GM18951 (cell line): ENCODE measurements around the gene ATXN7.

ENCODE experiments used
- POLR2A ChIP-seq: IDR thresholded peaks from 4 replicates; pipeline ENCODE4 v1.6.1; 2011; ENCODE audit warnings: mild to moderate bottlenecking; ENCODE audit not compliant: insufficient read length, insufficient read depth; ENCODE audit errors: extremely low read depth
- in situ Hi-C: fragments of 300-500 bp; cut with MboI; formaldehyde crosslinking; loops from one replicate; pipeline ENCODE4 v1.12.0; 2022; ENCODE audit warnings: low sequenced_read_pairs, mixed read lengths, inconsistent platforms; ENCODE audit not compliant: unreplicated experiment

The ATXN7 gene

DNA sequence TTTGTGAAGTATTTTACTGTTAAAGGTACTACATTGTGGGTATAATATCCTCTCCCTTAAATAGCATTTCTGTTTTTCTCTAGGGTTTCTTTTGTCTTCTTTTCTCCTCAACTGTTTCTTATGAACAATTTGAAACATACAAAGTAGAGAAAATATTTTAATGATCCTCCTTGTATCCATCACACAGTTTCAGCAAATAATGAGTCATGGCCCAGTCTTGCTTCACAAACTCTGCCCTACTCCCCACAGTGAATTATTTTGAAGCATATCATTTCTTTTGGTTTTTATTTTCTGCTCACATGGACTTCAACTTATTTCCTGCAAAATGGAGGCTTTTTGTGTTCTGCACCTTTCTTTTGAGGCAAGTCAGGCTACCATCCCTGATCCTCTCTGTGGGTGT is 54.7 kb downstream of the ATXN7 start:
- in situ Hi-C loops, result no loop called here
- TF ChIP-seq POLR2A, result no peak

DNA sequence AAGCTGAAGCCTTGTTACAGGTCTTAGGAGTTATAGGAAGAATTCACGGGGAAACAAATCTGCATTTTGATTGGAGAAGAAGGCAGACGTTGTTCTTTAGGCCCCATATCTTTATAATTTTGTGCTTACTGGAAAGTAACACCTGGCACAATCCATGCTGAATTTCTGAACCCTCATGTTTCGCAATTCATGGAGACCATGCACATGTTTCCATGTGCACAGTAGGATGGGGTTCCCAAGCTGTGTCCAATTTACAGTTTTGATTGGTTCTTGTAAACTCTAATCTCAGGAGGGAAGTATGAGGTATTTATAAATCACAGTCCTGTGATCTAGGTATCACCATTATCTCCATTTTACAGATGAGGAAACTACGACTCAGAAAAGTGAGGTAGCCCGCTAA is 56.3 kb downstream of the ATXN7 start:
- in situ Hi-C loops, result no loop called here
- no peak for TF ChIP-seq POLR2A

DNA sequence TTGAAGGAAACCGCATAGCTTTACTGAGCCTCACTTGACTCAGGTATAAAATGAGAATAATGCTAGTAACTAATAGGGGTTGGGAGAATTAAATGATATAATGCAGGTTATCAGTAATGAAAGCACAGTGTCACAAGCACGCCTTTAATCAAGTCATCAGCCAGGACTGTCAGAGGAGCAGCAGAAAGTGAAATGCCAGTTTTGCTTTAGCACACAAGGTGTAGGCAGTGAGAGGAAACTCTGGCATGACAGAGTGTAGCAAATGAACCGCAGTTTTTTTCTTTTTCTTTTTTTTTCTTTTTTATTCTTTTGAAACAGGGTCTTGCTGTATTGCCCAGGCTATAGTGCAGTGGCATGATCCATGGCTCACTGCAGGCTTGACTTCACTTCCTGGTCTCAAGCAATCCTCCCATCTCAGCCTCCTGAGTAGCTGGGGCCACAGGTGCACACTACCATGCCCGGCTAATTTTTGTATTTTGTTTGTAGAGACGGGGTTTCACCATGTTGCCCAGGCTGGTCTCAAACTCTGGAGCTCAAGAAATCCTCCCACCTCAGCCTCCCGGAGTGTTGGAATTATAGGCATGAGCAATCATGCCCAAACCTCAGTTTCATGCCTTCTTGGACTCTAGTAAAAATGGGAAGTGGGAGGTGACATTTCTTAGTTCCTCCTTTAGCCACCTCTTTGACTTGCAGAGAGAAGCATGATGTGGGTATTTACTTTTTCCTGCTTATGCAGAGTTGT is 58.2 kb downstream of the ATXN7 start:
- no peak for TF ChIP-seq POLR2A
- in situ Hi-C loops, result no loop called here

DNA sequence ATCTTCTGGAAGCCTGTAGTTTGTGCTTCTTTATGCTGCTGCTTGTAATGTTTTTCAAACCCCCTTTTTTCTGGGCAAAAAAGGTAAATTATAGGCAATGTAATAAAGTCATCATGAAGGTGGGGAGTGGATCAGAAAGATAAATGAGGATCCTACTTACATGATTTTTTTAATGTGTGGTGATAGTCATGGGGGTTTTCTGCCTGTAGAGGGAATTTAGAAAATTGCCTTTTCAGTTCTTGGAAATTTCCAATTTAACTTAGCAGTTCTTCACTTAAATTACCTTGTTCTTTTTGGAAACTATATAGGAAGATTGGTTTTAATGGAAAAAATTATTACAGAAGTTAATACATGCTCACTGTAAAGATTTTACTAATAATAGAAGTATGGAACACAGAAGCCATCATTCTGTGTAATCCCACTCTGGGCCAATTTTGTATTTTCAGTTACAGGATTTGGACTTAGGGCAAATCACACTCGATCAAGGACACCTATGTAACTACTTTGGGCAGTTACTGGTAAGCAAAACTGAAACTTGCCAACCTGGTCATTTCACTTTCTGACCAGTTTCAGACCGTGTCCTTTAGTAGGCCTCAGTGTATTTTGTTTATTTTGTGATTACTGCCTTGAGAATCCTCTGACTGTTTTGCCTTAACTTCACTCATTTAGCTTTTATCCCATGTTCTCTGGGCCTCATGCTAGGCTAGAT is 59.0 kb downstream of the ATXN7 start:
- in situ Hi-C loops, result no loop called here
- TF ChIP-seq POLR2A, result no peak

DNA sequence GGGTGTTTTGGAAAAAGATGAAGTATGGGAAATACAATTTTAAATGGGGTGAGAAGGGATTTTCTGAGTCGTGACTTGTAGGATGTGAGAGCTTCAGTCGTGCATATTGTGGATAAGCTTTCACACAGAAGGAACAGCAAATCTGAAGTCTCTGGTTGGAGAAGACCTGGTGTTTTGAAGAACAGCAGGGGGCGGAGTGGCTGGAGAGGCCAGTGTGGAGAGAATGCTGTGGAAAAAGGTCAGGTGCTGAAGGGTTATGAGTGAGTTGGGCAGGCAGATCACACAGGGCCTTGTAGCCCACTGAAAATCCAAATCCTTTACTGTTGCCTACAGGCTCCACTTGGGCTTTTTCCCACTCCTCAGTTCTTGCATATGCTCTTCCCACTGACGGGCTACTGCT is 62.6 kb downstream of the ATXN7 start:
- in situ Hi-C loops, result no loop called here
- TF ChIP-seq POLR2A, result no peak

DNA sequence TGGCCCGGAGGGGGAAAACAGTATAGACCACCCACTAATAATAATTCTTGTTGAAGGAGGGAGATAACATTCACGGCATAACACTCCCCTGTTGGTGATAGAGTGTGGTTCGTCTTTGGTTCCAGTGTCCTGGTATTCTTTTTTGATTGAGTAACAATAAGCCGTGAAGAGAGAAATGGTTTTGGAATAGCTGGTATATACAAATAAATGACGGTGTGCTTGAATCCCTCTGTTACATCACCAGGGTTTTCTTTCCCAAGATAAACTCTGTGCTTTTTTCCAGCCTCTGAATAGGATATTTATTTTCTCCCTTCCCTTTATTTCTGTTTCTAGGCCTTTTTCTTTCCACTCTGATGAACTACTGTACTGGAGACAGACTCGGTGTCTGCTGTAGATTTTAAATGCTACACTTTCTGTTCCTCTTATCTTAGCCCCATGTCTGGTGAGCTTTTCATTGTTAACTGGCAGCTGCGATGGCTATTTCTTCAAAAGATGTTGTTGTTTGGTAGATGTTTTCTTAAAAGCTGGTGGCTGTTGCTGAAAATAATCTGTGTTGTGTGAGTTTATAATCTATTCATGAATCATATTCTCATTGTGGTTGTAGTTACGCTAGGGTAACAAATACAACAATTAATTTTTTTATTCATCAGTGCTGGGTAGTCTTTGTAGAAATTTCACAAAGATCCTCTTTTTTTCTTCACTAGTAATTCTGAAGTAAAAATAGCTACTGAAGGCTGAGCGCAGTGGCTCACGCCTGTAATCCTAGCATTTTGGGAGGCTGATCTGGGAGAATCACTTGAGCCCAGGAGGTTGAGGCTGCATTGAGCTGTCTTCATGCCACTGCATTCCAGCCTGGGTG is 64.0 kb downstream of the ATXN7 start:
- TF ChIP-seq POLR2A, result no peak
- in situ Hi-C loops, result no loop called here

DNA sequence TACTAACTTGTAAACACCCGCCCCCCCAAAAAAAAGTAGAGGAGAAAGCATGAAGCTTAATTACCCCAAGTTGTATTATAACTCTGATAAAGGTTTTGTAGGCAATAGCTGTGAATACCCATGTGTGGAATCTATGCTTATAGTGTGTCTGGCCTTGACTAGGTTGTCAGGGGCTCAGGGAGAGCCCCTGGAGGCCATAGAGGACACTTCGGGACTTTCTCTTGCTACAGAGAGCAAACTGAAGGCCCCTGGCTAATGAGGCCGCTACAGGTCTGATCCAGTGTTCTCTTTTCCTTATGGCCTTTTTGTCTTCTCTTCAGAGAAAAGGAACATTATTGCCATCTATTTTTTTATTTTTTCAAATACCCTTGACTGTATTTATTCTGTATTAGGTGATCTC is 67.6 kb downstream of the ATXN7 start:
- in situ Hi-C loops, result no loop called here
- no peak for TF ChIP-seq POLR2A

DNA sequence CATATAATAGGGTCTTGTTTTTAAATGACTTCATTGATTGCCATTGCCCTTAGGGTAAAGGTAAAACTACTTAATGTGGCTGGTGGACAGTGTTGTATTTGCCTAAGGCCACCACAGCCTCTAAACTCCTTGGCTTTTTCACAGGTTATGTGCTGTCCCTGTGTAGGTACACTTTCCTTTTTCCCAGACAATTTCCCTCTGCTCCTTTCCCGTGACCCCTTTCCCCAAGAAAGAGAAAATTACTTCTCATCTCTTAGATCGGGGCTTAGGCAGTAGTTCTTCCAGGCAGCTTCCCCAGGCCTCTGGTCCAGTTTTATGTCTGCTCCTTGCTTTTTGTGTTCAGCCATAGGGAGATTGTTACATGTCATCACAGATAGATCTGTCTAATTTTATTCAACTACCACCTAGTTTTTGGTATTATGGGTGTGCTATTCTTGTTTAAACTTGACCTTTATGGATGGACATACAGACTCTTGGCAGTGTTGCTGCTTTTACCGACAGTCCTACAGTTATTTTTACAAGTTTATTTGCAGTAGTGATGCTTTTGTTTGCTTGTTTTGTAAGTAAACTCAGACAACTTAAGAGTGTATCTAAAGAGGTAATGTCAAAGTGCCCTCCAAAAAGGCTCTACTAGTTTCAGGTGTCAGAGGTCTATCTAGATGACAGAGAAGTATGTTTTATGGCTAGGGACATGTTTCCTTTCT is 69.0 kb downstream of the ATXN7 start:
- in situ Hi-C loops, result no loop called here
- no peak for TF ChIP-seq POLR2A

DNA sequence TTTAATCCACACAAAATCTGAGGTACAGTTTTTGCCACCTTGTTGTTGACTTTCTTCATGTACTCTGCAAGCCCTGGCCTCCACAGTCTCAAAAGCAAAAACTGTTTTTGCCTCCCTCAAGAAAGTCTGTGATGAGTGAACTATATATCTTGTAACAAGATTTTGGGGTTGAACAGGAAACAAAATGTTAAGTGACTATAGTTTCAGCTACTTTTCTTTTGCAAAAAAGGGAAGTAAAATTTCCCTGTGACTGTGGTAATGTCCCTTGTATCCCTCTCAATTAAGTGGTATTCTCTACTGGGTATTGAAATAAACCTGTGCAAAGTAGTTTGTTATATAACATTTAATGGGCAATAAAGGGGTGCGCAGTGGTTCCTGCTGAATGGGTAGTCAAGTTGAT is 69.8 kb downstream of the ATXN7 start:
- in situ Hi-C loops, result no loop called here
- TF ChIP-seq POLR2A, result no peak

DNA sequence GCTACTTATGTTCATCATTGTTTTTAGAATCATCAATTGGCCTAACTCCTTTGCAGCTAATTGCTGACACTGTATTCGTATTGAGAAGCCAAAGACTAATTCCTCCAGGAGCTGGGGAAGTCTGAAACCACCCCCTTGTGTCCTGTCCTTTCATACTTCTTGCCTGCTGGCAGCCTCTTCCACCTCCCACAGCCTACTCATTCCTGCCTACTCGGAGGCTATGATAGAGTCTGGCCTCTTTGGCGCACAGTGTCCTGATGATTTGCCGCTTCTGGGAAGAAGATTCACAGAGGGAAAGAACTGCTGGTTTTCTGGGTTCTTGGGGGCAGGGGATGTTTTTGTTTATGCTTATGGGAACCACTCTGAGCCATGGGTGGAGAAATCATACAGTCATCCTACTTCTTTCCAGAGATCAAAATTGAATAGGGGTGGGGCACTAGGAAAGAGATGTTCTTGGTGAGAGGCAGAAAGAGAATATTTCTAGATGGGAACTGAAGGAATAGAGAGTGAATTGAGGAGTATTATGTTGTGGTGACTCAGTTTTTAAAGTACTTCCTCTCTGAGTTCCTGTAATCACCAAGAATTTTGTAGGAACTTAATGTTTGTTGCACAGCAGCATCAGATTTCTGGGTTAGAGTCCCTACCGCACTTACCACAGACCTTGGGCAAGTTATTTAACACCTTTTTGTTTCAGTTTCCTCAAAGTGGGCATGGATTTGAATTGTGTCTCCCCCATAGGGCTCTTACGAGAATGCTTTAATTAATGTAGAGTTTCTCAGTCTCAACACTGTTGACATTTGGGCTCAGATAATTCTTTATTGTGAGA is 70.6 kb downstream of the ATXN7 start:
- TF ChIP-seq POLR2A, result no peak
- in situ Hi-C loops, result no loop called here

DNA sequence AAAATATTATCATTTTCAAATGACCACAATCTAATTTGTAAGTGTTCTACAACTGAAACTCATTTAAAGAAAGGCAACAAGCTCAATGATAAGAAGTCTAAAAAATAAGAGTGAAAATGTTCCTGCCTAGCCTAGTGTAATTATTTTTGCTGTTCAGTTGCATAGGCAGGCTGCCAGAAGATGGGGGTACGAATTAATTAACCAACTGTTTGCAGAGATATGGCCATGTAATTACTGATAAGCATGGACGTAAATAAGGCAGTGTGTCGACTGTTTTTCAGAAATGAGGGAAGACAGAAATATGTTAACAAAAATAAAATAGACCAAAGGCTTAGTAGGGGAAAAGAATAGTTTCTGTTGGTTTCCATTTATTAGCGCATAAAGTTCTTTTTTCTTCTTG is 73.3 kb downstream of the ATXN7 start:
- in situ Hi-C loops, result no loop called here
- no peak for TF ChIP-seq POLR2A
